HG03135 (cell line): Measurements from ENCODE around the gene TTN.

Source experiments
- ATAC-seq: cut with Tn5 transposase; IDR thresholded peaks from one replicate; pipeline ENCODE4 v1.9.1; 2021; ENCODE audit warnings: mild to moderate bottlenecking, moderate library complexity; ENCODE audit not compliant: unreplicated experiment

Gene TTN

GRCh38 chr2:178506524-178506923 lies 300.7 kb downstream of the TTN start:
- no peak for ATAC-seq

- ATAC-seq = no peak
These were observed 301.1 kb downstream of the TTN start for GRCh38 chr2:178506101-178506500.

GRCh38 chr2:178502751-178503150 lies 304.5 kb downstream of the TTN start:
- ATAC-seq = no peak

GRCh38 chr2:178499640-178500039 lies 307.6 kb downstream of the TTN start:
- no peak for ATAC-seq

- no peak for ATAC-seq
These were observed 309.1 kb downstream of the TTN start for GRCh38 chr2:178498137-178498536.

GRCh38 chr2:178496049-178496448 lies 311.2 kb downstream of the TTN start:
- ATAC-seq = no peak

GRCh38 chr2:178491612-178492011 lies 315.6 kb downstream of the TTN start:
- no peak for ATAC-seq

- ATAC-seq = no peak
These were observed 321.9 kb downstream of the TTN start for GRCh38 chr2:178485356-178485755.

GRCh38 chr2:178484245-178485041 lies 322.8 kb downstream of the TTN start:
- no peak for ATAC-seq

GRCh38 chr2:178482437-178482836 lies 324.8 kb downstream of the TTN start:
- peak; percentile 40 for ATAC-seq

- ATAC-seq = peak; percentile 57
These were observed 326.7 kb downstream of the TTN start, which contains the start of gene PLEKHA3 for GRCh38 chr2:178480227-178481181. Gene PLEKHA3, plus strand, starts transcription at chr2:178480457. Its CDS starts 413 bp downstream, at chr2:178480870.

- ATAC-seq = no peak
These were observed 327.4 kb downstream of the TTN start for GRCh38 chr2:178479758-178480226.

- ATAC-seq = no peak
These were observed 328.0 kb downstream of the TTN start for GRCh38 chr2:178479275-178479616.

GRCh38 chr2:178478439-178479274 lies 328.6 kb downstream of the TTN start, which contains the start of gene FKBP7:
Gene FKBP7, minus strand, starts transcription at chr2:178478600. Its CDS starts 101 bp downstream, at chr2:178478499.
- ATAC-seq = peak; percentile 47

- no peak for ATAC-seq
These were observed 329.1 kb downstream of the TTN start for GRCh38 chr2:178478130-178478438.

GRCh38 chr2:178477443-178478129 lies 329.6 kb downstream of the TTN start:
- no peak for ATAC-seq

- no peak for ATAC-seq
These were observed 330.7 kb downstream of the TTN start for GRCh38 chr2:178476477-178476876.
